ENCODE results near the gene FBXW12.

Gene FBXW12

GRCh38 chr3:48437812-48438211 lies 65.8 kb downstream of the FBXW12 start:
- no peak overlapping the region for H3K27ac ChIP-seq
- ChIA-PET CTCF (no interaction called here), POLR2A (ENCODE audit: low non-redundant PET) (interaction anchor here (0.7 kb wide), 1 partner anchor 35 kb away, joined by 3 read pairs; no protein-coding TSS in a partner anchor)
- DNase-seq (ENCODE audit: low spot score) = no peak
- TF ChIP-seq CTCF (conservative IDR thresholded peaks at IDR 0.05; ENCODE audit: low read depth) = no peak

GRCh38 chr3:48439820-48440589 lies 68.0 kb downstream of the FBXW12 start, which contains the start of the genes CCDC51 and TMA7:
CCDC51 (minus strand) TSS chr3:48440119; CDS start chr3:48435128, 4,991 bp downstream.
TMA7 (plus strand) TSS chr3:48440257; CDS start chr3:48440297, 40 bp downstream.
- CTCF ChIA-PET = interaction anchor here (0.6 to 1.1 kb wide), 3 partner anchors 38 to 176 kb away, joined by 3 to 5 read pairs (median 3); no protein-coding TSS in a partner anchor
- no peak for TF ChIP-seq CTCF (conservative IDR thresholded peaks at IDR 0.05; ENCODE audit: low read depth)
- DNase-seq (ENCODE audit: low spot score) = peak; percentile 97
- POLR2A ChIA-PET (ENCODE audit: low non-redundant PET) = interaction anchor here (0.6 kb wide), 2 partner anchors 61 to 102 kb away, joined by 3 to 4 read pairs; no protein-coding TSS in a partner anchor
- H3K27ac ChIP-seq = peak within 1 kb of the TSS; percentile 86

DNA sequence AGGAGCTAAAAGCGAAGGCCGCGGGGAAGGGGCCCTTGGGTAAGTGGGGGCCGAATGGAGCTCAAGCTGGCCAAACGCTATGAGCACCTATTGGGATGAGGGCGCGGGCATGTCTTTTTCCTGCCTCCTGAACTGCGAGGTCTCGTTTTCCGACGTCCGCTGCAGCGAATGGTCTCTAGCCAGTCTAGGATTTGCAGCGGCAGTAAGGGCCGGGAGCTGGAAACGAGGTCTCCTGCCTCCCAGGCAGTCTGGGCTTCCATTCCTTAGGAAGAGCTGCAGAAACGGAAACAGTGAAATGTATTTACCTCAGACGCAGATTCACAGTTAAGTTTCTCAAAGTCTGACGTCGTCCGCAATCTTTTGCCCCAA lies 68.6 kb downstream of the FBXW12 start:
- TF ChIP-seq CTCF (conservative IDR thresholded peaks at IDR 0.05; ENCODE audit: low read depth) = no peak
- POLR2A ChIA-PET (ENCODE audit: low non-redundant PET) = no interaction called here
- CTCF ChIA-PET = interaction anchor here (0.6 kb wide), 1 partner anchor 176 kb away, joined by 5 read pairs; no protein-coding TSS in a partner anchor
- H3K27ac ChIP-seq = peak overlapping the region; percentile 86
- no peak for DNase-seq (ENCODE audit: low spot score)

DNA sequence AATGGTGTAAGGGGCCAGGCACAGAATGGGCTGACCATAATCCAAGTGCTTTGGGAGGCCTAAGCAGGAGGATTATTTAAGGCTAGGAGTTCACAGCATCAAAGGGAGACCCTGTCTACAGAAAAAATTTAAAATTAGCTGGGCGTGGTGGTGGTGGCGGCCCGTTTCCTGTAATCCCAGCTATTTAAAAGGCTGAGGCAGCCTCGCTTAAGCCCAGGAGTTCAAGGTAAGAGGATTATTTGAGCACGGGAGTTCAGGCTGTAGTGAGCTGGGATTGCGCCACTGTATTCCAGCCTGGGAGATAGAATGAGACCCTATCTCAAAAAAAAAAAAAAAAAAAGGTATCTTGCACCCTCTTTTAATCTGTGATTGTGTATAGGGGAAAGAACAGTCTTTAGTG lies 69.9 kb downstream of the FBXW12 start:
- TF ChIP-seq CTCF (conservative IDR thresholded peaks at IDR 0.05; ENCODE audit: low read depth) = no peak
- POLR2A ChIA-PET (ENCODE audit: low non-redundant PET) = no interaction called here
- no peak for DNase-seq (ENCODE audit: low spot score)
- H3K27ac ChIP-seq = peak overlapping the region; percentile 45; the same call in 1 of the 2 replicates
- CTCF ChIA-PET = no interaction called here

All from RWPE1 (cell line).